Muscle layer of duodenum (tissue), 2 donors: ENCODE measurements around the gene C15orf61.

ENCODE experiments used
- H3K27ac ChIP-seq: one replicate; pipeline ENCODE4 v1.7.0; 2013; ENCODE audit warnings: mild to moderate bottlenecking, low read length
- H3K27me3 ChIP-seq: one replicate; pipeline ENCODE4 v1.7.0; 2013; ENCODE audit warnings: low read depth, mild to moderate bottlenecking, control low read depth, low read length
- H3K36me3 ChIP-seq, 2 donors: one replicate each; pipeline ENCODE4 v1.7.0; 2013; ENCODE audit warnings: low read length in 2 of 2, control low read depth in 1 of 2, mild to moderate bottlenecking in 1 of 2; ENCODE audit not compliant: insufficient read depth in 2 of 2, control insufficient read depth in 1 of 2
- H3K4me1 ChIP-seq, 2 donors: one replicate each; pipeline ENCODE4 v1.7.0; 2013; ENCODE audit warnings: low read length in 2 of 2, mild to moderate bottlenecking in 2 of 2, control low read depth in 1 of 2, moderate library complexity in 1 of 2; ENCODE audit not compliant: insufficient read depth in 2 of 2, control insufficient read depth in 1 of 2
- H3K4me3 ChIP-seq, 2 donors: one replicate each; pipeline ENCODE4 v1.7.0; 2013; ENCODE audit warnings: low read length in 2 of 2, low read depth in 1 of 2, mild to moderate bottlenecking in 1 of 2
- H3K9me3 ChIP-seq, 2 donors: one replicate each; pipeline ENCODE4 v1.7.0; 2013; ENCODE audit warnings: low read length in 2 of 2, control low read depth in 1 of 2, mild to moderate bottlenecking in 1 of 2; ENCODE audit not compliant: control insufficient read depth in 1 of 2
- donor health status: healthy.

C15orf61 gene

GRCh38 chr15:67521029-67521782, at the start of gene C15orf61:
C15orf61 (plus strand) TSS chr15:67521131; CDS start chr15:67521249, 118 bp downstream.
- no peaks in the 10 kb centered on the region for H3K27me3 ChIP-seq
- peak within 1 kb of the TSS; percentile 88 to 96 for H3K4me3 ChIP-seq

DNA sequence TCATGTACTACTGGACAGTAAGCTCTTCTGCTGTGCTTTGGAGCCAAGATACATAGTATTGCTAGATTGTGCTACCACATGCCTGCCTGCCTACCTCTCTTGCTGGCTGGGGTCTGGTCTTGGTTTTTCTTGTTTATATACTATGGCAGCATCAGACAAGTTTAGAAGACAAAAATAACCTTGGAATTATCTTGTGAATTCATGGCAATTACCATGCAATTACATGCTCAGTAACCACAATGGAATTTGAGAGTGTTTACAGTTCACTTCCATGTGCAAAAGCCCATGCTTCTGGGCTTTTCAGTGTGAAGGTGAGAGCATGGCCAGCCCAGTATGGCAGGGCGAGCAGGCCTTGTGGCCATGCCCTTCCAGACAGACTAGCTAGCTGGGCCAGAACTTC, 48.0 kb upstream of the C15orf61 start:
- Histone ChIP-seq H3K27ac (no peak overlapping the region), H3K27me3 (no peaks in the 10 kb centered on the region), H3K9me3 (no peaks in the 10 kb centered on the region), H3K4me3 (no peak overlapping the region), H3K4me1 (no peaks in the 10 kb centered on the region), H3K36me3 (peaks cover 0 to 5% of the 10 kb centered on the region in 2 donors)

More at GRCh38 chr15:67521029-67521782, at the start of gene C15orf61:
- H3K4me1 ChIP-seq: peaks cover 7 to 19% of the 10 kb centered on the region in 2 donors
- peak within 1 kb of the TSS; percentile 92 for H3K27ac ChIP-seq
- H3K9me3 ChIP-seq: no peaks in the 10 kb centered on the region
- peaks cover 0 to 7% of the 10 kb centered on the region in 2 donors for H3K36me3 ChIP-seq

- Histone ChIP-seq H3K27ac (no peak overlapping the region), H3K27me3 (no peaks in the 10 kb centered on the region), H3K36me3 (peaks cover 0 to 5% of the 10 kb centered on the region in 2 donors), H3K4me1 (no peaks in the 10 kb centered on the region), H3K9me3 (no peaks in the 10 kb centered on the region), H3K4me3 (no peak overlapping the region)
These were observed 46.4 kb upstream of the C15orf61 start for GRCh38 chr15:67474405-67475110.

GRCh38 chr15:67479781-67480505, 41.0 kb upstream of the C15orf61 start:
- H3K36me3 ChIP-seq: no peaks in the 10 kb centered on the region
- H3K27ac ChIP-seq: no peak overlapping the region
- no peaks in the 10 kb centered on the region for H3K4me1 ChIP-seq
- H3K9me3 ChIP-seq: no peaks in the 10 kb centered on the region
- H3K4me3 ChIP-seq: no peak overlapping the region
- H3K27me3 ChIP-seq: no peaks in the 10 kb centered on the region

DNA sequence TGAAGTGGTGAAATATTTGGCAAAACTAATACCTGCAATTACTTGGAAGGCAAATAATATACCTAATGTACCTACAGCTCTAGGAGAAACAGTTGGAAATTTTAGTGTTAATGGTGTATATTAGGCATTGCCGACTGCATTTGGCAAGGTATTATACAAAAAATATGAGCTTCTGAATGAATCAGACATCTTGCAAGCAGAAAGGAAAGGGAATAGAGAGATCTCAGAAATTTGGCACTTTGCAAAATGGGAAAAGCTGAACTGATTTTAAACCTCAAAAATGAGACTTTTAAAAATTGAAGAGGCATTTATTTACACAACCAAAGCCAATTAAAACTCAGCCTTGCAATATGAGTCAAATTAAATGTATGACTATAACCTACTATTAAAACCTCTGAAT, 40.2 kb upstream of the C15orf61 start:
- no peak overlapping the region for H3K27ac ChIP-seq
- H3K4me1 ChIP-seq: no peaks in the 10 kb centered on the region
- no peaks in the 10 kb centered on the region for H3K36me3 ChIP-seq
- no peaks in the 10 kb centered on the region for H3K9me3 ChIP-seq
- H3K4me3 ChIP-seq: no peak overlapping the region
- no peaks in the 10 kb centered on the region for H3K27me3 ChIP-seq

- H3K4me3 ChIP-seq: no peak overlapping the region
- no peak overlapping the region for H3K27ac ChIP-seq
- no peaks in the 10 kb centered on the region for H3K9me3 ChIP-seq
- H3K4me1 ChIP-seq: no peaks in the 10 kb centered on the region
- no peaks in the 10 kb centered on the region for H3K36me3 ChIP-seq
- H3K27me3 ChIP-seq: no peaks in the 10 kb centered on the region
These were observed 39.3 kb upstream of the C15orf61 start for GRCh38 chr15:67481680-67482079.

GRCh38 chr15:67495585-67495984, 25.3 kb upstream of the C15orf61 start:
- H3K27me3 ChIP-seq: no peaks in the 10 kb centered on the region
- H3K4me3 ChIP-seq: no peak overlapping the region
- no peak overlapping the region for H3K27ac ChIP-seq
- no peaks in the 10 kb centered on the region for H3K9me3 ChIP-seq
- no peaks in the 10 kb centered on the region for H3K36me3 ChIP-seq
- H3K4me1 ChIP-seq: no peaks in the 10 kb centered on the region

- Histone ChIP-seq H3K27me3 (no peaks in the 10 kb centered on the region), H3K9me3 (no peaks in the 10 kb centered on the region), H3K4me3 (no peak overlapping the region), H3K4me1 (no peaks in the 10 kb centered on the region), H3K36me3 (no peaks in the 10 kb centered on the region), H3K27ac (no peak overlapping the region)
These were observed 19.6 kb upstream of the C15orf61 start for GRCh38 chr15:67501177-67501835.

GRCh38 chr15:67501836-67502461, 19.0 kb upstream of the C15orf61 start:
- Histone ChIP-seq H3K4me3 (no peak overlapping the region), H3K27me3 (no peaks in the 10 kb centered on the region), H3K36me3 (no peaks in the 10 kb centered on the region), H3K9me3 (no peaks in the 10 kb centered on the region), H3K27ac (no peak overlapping the region), H3K4me1 (no peaks in the 10 kb centered on the region)

DNA sequence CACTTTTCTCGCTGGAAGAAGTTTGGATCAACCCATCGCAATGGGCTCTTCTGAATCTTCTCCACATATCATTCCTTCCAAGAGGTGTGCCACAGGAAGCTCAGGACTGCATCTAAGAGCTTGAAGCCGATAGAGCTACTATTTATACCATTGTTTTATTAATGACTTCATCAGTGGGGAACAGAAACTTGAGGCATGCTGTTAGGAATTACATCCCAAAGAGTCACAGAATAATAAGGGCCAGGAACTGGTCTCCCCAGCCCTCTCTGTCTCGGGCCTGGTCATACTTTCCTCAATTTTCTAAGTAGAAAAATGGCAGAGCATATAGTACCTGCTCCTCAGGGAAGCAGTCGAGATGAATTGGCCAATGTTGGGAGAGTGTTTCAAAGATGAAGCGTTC, 16.9 kb upstream of the C15orf61 start:
- no peaks in the 10 kb centered on the region for H3K4me1 ChIP-seq
- no peaks in the 10 kb centered on the region for H3K27me3 ChIP-seq
- H3K36me3 ChIP-seq: no peaks in the 10 kb centered on the region
- no peak overlapping the region for H3K27ac ChIP-seq
- no peaks in the 10 kb centered on the region for H3K9me3 ChIP-seq
- no peak overlapping the region for H3K4me3 ChIP-seq
